GM12892 (cell line): Measurements from ENCODE around the gene CNTNAP2.

Experiments used
- DNase-seq: peaks from one replicate; pipeline ENCODE4 v3.0.0; 2011; ENCODE audit not compliant: insufficient read length
- FAIRE-seq: peaks from 2 replicates; lab custom pipeline; 2011; peaks lifted over from hg19 to GRCh38; lab: Jason Lieb, UNC
- POLR2A ChIP-seq: IDR thresholded peaks from 2 replicates; pipeline ENCODE4 v1.6.1; 2011; ENCODE audit warnings: low read depth, low read length, control low read depth
- POLR2AphosphoS5 ChIP-seq: IDR thresholded peaks from 2 replicates; pipeline ENCODE4 v1.6.1; 2011; ENCODE audit warnings: low read depth, low read length, control low read depth
- TAF1 ChIP-seq: IDR thresholded peaks from 2 replicates; pipeline ENCODE4 v1.6.1; 2011; ENCODE audit warnings: low read depth, mild to moderate bottlenecking, control low read depth, low read length, borderline replicate concordance

The CNTNAP2 gene

DNA sequence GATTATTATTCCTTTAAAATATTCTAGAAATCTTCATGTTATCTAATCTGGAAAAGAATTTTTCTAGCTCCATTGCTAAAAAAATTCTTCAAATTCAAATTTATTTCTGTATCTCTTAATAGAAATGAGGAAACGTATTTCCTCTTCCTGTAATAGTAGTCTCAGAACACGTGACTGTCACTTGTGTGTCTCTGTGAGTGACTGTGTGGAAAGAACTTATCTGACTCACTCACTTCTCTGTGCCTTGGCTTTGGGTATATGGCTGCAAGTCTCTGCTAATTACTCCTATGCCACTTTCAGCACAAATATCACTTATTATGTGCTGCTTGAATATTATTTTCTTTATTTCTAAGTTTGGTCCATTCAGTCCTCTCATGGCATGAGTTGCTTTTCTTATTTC lies 132.7 kb downstream of the CNTNAP2 start:
- TF ChIP-seq POLR2A: no peak
- no peak for TF ChIP-seq TAF1
- no peak for TF ChIP-seq POLR2AphosphoS5
- FAIRE-seq (no peak), DNase-seq (no peak)

DNA sequence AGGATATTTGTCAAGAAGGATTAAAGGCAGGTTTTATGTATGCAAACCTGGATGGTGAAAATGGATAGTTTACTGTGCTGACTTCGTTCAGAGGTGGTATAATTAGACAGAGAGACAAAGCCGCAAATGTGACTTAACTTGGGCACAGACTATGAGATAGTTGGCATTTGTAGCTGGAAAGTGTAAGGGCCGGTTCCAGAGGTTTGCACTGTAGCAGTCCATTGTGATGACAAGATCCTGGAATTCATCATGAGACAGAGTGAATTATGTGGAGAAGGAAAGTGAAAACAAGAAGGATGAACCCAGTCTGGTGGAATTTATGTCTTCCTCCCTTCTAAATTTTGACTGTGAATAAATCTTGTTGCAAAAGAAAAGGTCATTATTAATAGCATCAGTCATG lies 139.0 kb downstream of the CNTNAP2 start:
- DNase-seq (no peak), FAIRE-seq (no peak)
- TF ChIP-seq TAF1: no peak
- TF ChIP-seq POLR2A: no peak
- no peak for TF ChIP-seq POLR2AphosphoS5

DNA sequence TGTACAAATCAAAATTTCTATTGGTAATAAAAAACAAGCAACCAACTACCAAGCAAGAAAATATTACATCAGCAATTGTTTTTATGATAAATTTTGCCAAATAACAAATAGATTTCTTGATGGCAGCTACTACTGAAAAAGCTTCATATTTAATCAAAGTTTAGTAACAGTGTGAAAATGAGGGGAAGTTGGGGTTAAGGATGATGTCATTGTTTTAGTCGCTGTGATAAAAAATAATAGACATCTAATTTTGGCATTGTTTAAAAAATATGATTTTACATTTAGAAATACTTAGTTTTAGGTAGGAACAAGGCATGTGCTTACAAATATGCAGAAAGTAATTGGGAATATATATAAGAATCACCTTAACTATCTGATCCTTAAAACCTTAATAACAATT lies 145.9 kb downstream of the CNTNAP2 start:
- no peak for TF ChIP-seq POLR2AphosphoS5
- TF ChIP-seq TAF1: no peak
- no peak for TF ChIP-seq POLR2A
- FAIRE-seq (no peak), DNase-seq (no peak)

DNA sequence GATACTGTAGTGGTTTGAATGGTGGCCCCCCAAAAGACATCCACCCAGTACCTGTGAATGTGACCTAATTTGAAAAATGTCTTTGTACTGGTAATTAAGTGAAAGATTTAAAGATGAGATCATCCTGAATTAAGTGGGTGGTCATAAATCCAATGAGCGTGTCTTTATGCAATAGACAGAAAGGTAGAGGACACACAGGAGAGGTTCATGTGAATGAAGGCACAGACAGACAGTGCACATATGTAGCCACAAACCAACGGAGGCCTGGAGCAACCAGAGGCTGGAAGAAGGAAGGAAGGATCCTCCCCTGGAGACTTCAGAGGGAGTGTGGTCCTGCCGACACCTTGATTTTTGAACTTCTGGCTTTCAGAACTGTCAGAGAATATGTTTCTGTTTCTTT lies 160.3 kb downstream of the CNTNAP2 start:
- FAIRE-seq: no peak
- TF ChIP-seq POLR2AphosphoS5 (no peak), POLR2A (no peak), TAF1 (no peak)
- DNase-seq: no peak

DNA sequence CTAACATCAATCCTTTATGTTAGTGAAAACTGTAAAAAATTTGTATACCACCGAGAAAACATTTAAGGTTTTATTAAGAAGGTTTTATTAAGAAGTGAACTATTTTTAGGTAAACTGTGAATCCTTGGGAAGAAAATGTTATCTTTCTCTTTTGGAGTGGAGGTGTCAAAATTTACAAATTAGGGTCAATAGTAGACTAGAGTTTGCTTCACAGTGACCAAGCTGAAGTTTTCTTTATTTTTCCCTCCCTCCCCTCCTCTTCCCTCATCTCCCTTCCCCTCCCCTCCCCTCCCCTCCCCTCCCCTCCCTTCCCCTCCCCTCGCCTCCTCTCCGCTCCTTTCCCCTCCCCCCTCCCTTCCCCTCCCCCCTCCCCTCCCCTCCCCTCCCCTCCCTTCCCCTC lies 168.8 kb downstream of the CNTNAP2 start:
- DNase-seq: no peak
- TF ChIP-seq POLR2A (no peak), POLR2AphosphoS5 (no peak), TAF1 (no peak)
- no peak for FAIRE-seq

DNA sequence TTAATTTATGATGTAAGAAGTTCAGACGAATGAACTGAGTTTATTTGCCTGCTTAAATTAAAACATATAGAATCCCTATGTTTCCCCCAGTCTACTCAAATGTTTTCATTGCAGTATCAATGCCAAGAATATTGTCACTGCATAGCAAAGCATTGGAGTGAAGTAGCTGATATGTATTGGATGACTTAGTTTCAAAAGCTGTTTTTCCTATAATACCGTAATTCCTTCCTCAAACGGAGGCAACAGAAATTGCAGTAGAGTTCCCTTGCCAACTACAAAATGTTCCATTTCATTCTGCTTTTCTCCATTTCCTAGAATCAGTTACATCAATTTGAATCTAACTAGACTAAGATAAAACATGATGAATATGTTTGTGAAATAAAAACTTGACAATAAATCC lies 174.1 kb downstream of the CNTNAP2 start:
- no peak for DNase-seq
- TF ChIP-seq POLR2AphosphoS5 (no peak), TAF1 (no peak), POLR2A (no peak)
- no peak for FAIRE-seq

DNA sequence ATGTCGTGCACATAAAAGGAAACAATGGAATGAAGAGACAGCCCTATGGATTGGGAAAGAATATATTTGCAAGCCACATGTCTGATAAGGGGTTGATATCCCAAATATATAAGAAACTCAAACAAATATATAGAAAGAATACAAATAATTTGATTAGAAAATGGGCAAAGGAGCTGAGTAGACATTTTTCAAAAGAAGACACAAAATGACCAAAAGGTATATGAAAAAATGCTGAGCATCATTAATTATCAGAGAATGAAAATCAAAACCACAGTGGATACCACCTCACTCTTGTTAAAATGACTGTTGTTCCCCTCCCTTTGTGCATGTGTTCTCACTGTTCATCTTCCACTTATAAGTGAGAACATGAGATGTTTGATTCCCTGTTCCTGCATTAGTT lies 175.3 kb downstream of the CNTNAP2 start:
- no peak for TF ChIP-seq POLR2AphosphoS5
- TF ChIP-seq TAF1: no peak
- TF ChIP-seq POLR2A: no peak
- FAIRE-seq (no peak), DNase-seq (no peak)

DNA sequence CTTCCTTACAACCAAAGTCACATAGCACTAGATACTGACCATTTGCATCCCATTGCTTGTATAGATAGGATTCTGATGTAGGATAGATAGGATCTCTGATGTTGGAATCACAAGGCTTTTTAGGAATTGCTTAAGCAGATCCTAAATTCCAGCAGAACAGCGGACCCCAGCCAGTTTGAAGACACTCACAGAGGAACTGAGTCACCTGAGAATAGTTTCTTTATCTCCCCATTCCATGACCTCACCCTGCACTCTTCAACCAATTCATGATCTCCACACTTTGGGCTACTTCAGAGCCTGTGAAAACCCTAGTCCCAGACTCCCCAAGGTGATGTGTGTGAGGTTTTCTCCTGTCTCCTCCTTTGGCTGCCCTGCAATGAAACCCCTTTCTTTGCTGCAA lies 179.4 kb downstream of the CNTNAP2 start:
- FAIRE-seq: no peak
- DNase-seq: no peak
- no peak for TF ChIP-seq TAF1

DNA sequence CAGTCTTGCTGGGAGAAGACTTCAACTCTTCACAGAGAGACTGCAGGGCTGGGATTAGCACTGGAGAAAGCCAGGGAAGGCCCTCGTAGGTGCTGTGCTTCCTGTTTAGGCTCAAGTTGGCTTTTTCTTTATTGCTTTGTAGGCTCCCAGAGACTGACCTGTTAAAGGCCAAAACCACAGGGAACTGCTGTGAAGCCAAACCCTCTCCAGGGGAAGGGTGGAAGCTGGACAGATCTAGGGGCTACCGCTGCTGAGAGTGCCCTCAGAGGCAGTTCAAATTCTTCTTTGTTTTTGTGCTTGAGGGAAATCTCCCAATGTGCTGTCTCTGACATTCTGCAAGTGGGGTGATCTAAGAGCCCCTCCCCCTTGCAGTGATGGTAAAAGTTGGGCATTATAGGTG lies 198.4 kb downstream of the CNTNAP2 start:
- FAIRE-seq (no peak), DNase-seq (no peak)
- TF ChIP-seq POLR2A (no peak), POLR2AphosphoS5 (no peak), TAF1 (no peak)

DNA sequence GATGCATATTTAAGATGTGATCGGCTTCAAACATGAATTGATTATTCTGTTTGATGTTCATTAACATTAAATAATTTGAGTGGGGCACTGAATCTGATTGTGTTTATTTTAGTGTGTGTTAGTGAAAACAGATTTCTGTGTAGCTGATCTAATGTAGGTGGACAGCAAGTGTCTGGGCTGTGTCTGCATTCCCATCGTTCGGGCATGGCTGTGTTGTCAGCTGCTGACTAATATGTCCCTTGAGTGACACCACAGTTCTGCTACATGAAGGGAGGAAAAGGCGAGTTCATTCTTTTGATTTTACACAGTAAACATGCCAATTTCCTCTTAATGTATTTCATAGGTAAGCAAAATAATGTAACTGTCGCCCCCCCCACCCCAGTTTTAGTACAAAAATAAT lies 203.0 kb downstream of the CNTNAP2 start:
- DNase-seq (no peak), FAIRE-seq (no peak)
- TF ChIP-seq TAF1 (no peak), POLR2A (no peak), POLR2AphosphoS5 (no peak)

DNA sequence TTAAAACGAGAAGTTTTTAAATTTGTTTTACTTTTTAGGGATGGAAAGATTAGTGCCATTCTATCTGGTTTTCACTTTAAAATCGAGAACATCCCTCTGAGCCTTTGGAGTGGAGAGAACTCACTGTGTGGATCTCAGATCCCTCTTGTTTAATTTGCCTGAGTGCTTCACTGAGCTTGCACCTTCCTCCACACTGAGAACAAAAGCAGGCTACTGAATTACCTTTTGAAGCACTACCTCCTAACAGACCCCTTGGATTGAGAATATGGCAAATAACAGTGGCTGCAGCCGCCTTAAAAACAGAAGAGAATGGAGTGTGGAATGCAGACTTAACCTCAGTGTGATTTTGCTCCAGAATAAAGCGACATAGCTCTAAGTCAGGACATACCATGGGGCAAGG lies 204.7 kb downstream of the CNTNAP2 start:
- TF ChIP-seq POLR2AphosphoS5: no peak
- no peak for TF ChIP-seq POLR2A
- TF ChIP-seq TAF1: no peak
- DNase-seq (no peak), FAIRE-seq (no peak)

DNA sequence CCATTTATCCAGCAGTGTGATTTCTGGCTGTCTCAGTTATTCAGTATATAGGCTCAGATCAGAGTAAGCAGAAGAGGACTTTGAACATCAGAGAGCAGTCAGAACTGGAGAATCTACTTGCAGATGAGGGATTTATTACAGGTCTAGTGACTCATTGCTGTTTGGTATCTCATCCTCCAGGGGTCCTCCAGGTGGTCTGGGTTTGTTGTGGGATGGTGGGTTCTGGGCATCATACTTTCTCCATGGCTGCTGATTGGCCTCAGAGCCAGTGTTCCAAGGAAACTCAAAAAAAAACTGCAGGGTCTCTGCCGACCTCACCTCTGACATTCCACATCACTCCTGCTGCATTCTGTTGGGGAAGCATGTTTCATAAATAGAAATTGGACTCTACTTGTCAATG lies 214.8 kb downstream of the CNTNAP2 start:
- FAIRE-seq (no peak), DNase-seq (no peak)
- TF ChIP-seq POLR2A (no peak), POLR2AphosphoS5 (no peak), TAF1 (no peak)

DNA sequence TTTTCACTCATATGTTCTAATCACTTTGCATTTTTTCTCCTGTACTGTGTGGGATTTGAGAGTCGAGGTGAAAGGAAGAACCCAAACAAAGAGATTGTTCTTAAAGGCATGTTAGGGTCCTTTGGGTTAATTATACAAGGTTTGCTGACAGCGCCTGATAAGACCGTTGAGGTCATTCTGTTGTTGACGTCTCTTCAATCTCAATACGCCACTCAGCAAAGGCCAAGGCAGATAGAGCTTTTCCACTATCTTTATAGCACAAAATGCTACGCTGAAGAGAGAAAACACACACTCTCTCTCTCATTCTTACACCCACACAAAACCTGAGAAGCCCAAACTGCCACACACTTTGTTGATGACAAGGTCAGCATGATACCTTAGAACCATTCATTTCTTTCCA lies 228.7 kb downstream of the CNTNAP2 start:
- DNase-seq (no peak), FAIRE-seq (no peak)
- TF ChIP-seq POLR2A (no peak), TAF1 (no peak), POLR2AphosphoS5 (no peak)
